Erythroblast (primary cell): ENCODE measurements around the gene RSPRY1.

Experiments used
- GATA1 ChIP-seq: IDR thresholded peaks from 2 replicates; pipeline ENCODE4 v1.6.1; 2011; ENCODE audit warnings: low read depth, mild to moderate bottlenecking, control low read depth, low read length, moderate library complexity
- POLR2A ChIP-seq: IDR thresholded peaks from 2 replicates; pipeline ENCODE4 v1.6.1; 2011; ENCODE audit warnings: mild to moderate bottlenecking, low read length

DNA sequence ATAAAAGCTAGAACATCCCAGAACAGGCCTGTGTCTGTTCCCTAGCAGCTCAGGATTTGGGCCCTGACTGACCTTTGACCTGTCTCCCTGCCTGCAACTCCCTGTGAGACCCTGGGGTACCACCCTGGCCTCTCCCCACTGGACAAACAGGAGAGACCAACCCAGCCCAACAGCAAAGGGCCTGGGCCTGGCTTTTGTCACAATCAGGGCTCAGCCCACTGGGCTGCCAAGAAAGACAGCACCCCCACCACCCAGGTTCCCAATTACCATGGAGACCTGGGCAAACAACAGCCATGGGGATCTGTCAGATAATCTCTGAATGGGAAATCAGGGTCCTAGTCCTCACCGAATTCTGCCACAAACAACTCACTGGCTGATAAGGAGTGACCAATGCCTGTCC, 87.2 kb downstream of the RSPRY1 start:
- TF ChIP-seq POLR2A (no peak), GATA1 (no peak)
